A549 (cell line): ENCODE results near the gene NUDT5. TPM values are rescaled to one million over a fixed set of nuclear protein-coding genes. Genes with fewer than 3 reads are reported as not detected.

Experiments used
- ATAC-seq, 2 experiments: fragments of 200-7000 bp in 1 of 2; fragments of >200 bp in 1 of 2; cut with Nextera tagmentation in 1 of 2; cut with Tn5 transposase in 1 of 2; 3 replicates each; pipeline versions ENCODE4 v1.8.0 to v1.9.1; 2018 to 2020; ENCODE audit warnings: mild to moderate bottlenecking in 1 of 2, moderate library complexity in 1 of 2
- CTCF ChIA-PET: fragments of 300-600 bp; sonication (Branson Sonifier 250); formaldehyde crosslinking; extraction: SDS; loops from one replicate; lab custom pipeline; 2021; ENCODE audit warnings: antibody characterized with exemption, inconsistent platforms; lab: Yijun Ruan, JAX
- POLR2A ChIA-PET: fragments of 350-600 bp; formaldehyde crosslinking; extraction: SDS; loops from one replicate; lab custom pipeline; 2021; ENCODE audit warnings: antibody characterized with exemption, inconsistent platforms; lab: Yijun Ruan, JAX
- DNase-seq, 2 experiments: peaks; one replicate each; pipeline versions ENCODE4 v3.0.0 to v3.0.0-alpha.2; 2011 to 2016; ENCODE audit warnings: low read depth in 1 of 2, low spot score in 1 of 2
- FAIRE-seq: peaks from 2 replicates; lab custom pipeline; 2011; peaks lifted over from hg19 to GRCh38; lab: Jason Lieb, UNC
- H3K27ac ChIP-seq, 2 experiments: fragments of >200 bp; sonication (Bioruptor Twin); formaldehyde crosslinking; 3 replicates each; pipeline ENCODE4 v1.5.1; 2016 to 2017
- H3K4me1 ChIP-seq: fragments of >200 bp; sonication (Bioruptor Twin); formaldehyde crosslinking; 3 replicates; pipeline ENCODE4 v1.6.1; 2016
- H3K4me2 ChIP-seq: fragments of >200 bp; sonication (Bioruptor Twin); formaldehyde crosslinking; 3 replicates; pipeline ENCODE4 v1.6.1; 2016
- H3K4me3 ChIP-seq: fragments of >200 bp; sonication (Bioruptor Twin); formaldehyde crosslinking; 3 replicates; pipeline ENCODE4 v1.5.1; 2016
- H3K9me3 ChIP-seq: fragments of >200 bp; sonication (Bioruptor Twin); formaldehyde crosslinking; 3 replicates; pipeline ENCODE4 v1.6.1; 2016
- CBX2 ChIP-seq: fragments of 200-600 bp; sonication (generic); IDR thresholded peaks from 2 replicates; pipeline ENCODE4 v1.6.1; 2016; ENCODE audit warnings: low read depth, mild to moderate bottlenecking, borderline replicate concordance
- CHD2 ChIP-seq: fragments of 150-350 bp; IDR thresholded peaks from 2 replicates; pipeline ENCODE4 v1.6.1; 2014; ENCODE audit warnings: low read length; ENCODE audit not compliant: partially characterized antibody
- CHD4 ChIP-seq: fragments of 200-600 bp; sonication (generic); IDR thresholded peaks from 2 replicates; pipeline ENCODE4 v1.6.1; 2016; ENCODE audit warnings: antibody characterized with exemption, mild to moderate bottlenecking, borderline replicate concordance
- CTCF ChIP-seq: fragments of >200 bp; sonication (Bioruptor Twin); formaldehyde crosslinking; IDR thresholded peaks from 3 replicates; pipeline ENCODE4 v1.5.1; 2016
- EP300 ChIP-seq, 2 experiments: fragments of >200 bp; sonication (Bioruptor Twin); formaldehyde crosslinking; IDR thresholded peaks; 2 replicates in 1 of 2; 3 replicates in 1 of 2; pipeline ENCODE4 v1.6.1; 2016 to 2017
- ESRRA ChIP-seq: fragments of 150-350 bp; IDR thresholded peaks from 2 replicates; pipeline ENCODE4 v1.6.1; 2014; ENCODE audit warnings: mild to moderate bottlenecking, low read length, borderline replicate concordance
- FOSB ChIP-seq: fragments of 250-450 bp; sonication (Bioruptor Pico); IDR thresholded peaks from 2 replicates; pipeline ENCODE4 v1.5.0; 2020; ENCODE audit warnings: mild to moderate bottlenecking, moderate library complexity
- FOSL2 ChIP-seq, 2 experiments: fragments of 450-650 bp in 1 of 2; fragments of >200 bp in 1 of 2; sonication (Bioruptor Twin) in 1 of 2; formaldehyde crosslinking; IDR thresholded peaks; 2 replicates each; pipeline versions ENCODE4 v1.5.0 to v1.6.1; 2016 to 2020; ENCODE audit warnings: mild to moderate bottlenecking in 1 of 2, moderate library complexity in 1 of 2
- HES2 ChIP-seq: fragments of >200 bp; sonication (Bioruptor Twin); formaldehyde crosslinking; IDR thresholded peaks from 2 replicates; pipeline ENCODE4 v1.6.1; 2016
- HMGXB4 ChIP-seq: fragments of 250-450 bp; sonication (Bioruptor Pico); IDR thresholded peaks from 2 replicates; pipeline ENCODE4 v1.5.0; 2021; ENCODE audit warnings: mild to moderate bottlenecking, moderate library complexity, borderline replicate concordance
- HOXA7 ChIP-seq: fragments of 250-450 bp; sonication (Bioruptor Pico); IDR thresholded peaks from 2 replicates; pipeline ENCODE4 v1.5.0; 2020; ENCODE audit warnings: mild to moderate bottlenecking, moderate library complexity
- JUN ChIP-seq, 2 experiments: fragments of >200 bp; sonication (Bioruptor Twin); formaldehyde crosslinking; IDR thresholded peaks; 2 replicates in 1 of 2; 3 replicates in 1 of 2; pipeline ENCODE4 v1.6.1; 2016 to 2017
- MAFK ChIP-seq: fragments of 450-650 bp; IDR thresholded peaks from 2 replicates; pipeline ENCODE4 v1.6.1; 2014; ENCODE audit not compliant: partially characterized antibody
- NPAS2 ChIP-seq: fragments of 250-450 bp; sonication (Bioruptor Pico); IDR thresholded peaks from 2 replicates; pipeline ENCODE4 v1.8.0; 2022; ENCODE audit warnings: mild to moderate bottlenecking, moderate library complexity, borderline replicate concordance
- PBX3 ChIP-seq: IDR thresholded peaks from 2 replicates; pipeline ENCODE4 v1.6.1; 2012
- POLR2A ChIP-seq: IDR thresholded peaks from 2 replicates; pipeline ENCODE4 v1.6.1; 2012; ENCODE audit warnings: mild to moderate bottlenecking, low read length
- POLR2AphosphoS2 ChIP-seq: conservative IDR thresholded peaks from 2 replicates; pipeline ENCODE4 v1.6.1; 2012; ENCODE audit warnings: low read length, improper control_type of control experiment, inconsistent platforms
- REST ChIP-seq: fragments of 200-600 bp; sonication (generic); IDR thresholded peaks from 2 replicates; pipeline ENCODE4 v1.6.1; 2016; ENCODE audit warnings: antibody characterized with exemption, mild to moderate bottlenecking, moderate library complexity
- RFX5 ChIP-seq: fragments of 450-650 bp; IDR thresholded peaks from 2 replicates; pipeline ENCODE4 v1.7.1; 2014; ENCODE audit warnings: antibody characterized with exemption, mild to moderate bottlenecking, moderate library complexity
- SREBF2 ChIP-seq: fragments of 450-650 bp; IDR thresholded peaks from 2 replicates; pipeline ENCODE4 v1.6.1; 2014; ENCODE audit warnings: mild to moderate bottlenecking, moderate library complexity
- TP53 ChIP-seq: fragments of 250-450 bp; sonication (Bioruptor Pico); IDR thresholded peaks from 2 replicates; pipeline ENCODE4 v1.5.0; 2021; ENCODE audit warnings: mild to moderate bottlenecking, moderate library complexity
- ZC3H11A ChIP-seq: fragments of 450-650 bp; IDR thresholded peaks from 2 replicates; pipeline ENCODE4 v1.6.1; 2014; ENCODE audit warnings: antibody characterized with exemption, mild to moderate bottlenecking
- ZSCAN20 ChIP-seq: fragments of 250-450 bp; sonication (Bioruptor Pico); IDR thresholded peaks from 2 replicates; pipeline ENCODE4 v1.8.0; 2022; ENCODE audit warnings: mild to moderate bottlenecking, moderate library complexity
- WGBS: methylation state at CpG from one replicate; pipeline ENCODE4 v1.1.6; 2017; ENCODE audit errors: missing lambda C conversion rate; 5-methylcytosine and 5-hydroxymethylcytosine counted together
- polyA plus RNA-seq, 4 experiments: library from polyadenylated mRNA; depleted of rRNA in 3 of 4; stranded (reverse); fragments of >200 nt; fragmentation: RNase III in 1 of 4; extraction: RNeasy Plus Mini Kit Qiagen cat#74134 plus additional on column Dnase treatment in 1 of 4; gene quantifications; 2 replicates in 3 of 4; 3 replicates in 1 of 4; pipeline ENCODE4 v1.2.3, GENCODE V29; 2011 to 2017

Gene NUDT5
- polyA plus RNA-seq, 2 of the 4 experiments (the other 2 are of a cell fraction), result 146 to 190 TPM

- CTCF ChIA-PET, result no interaction called here
- Histone ChIP-seq H3K4me2 (no peak overlapping the region), H3K9me3 (no peaks in the 10 kb centered on the region), H3K27ac (no peak overlapping the region), H3K4me1 (no peaks in the 10 kb centered on the region), H3K4me3 (no peak overlapping the region)
- ATAC-seq (no peak), DNase-seq (no peak), FAIRE-seq (no peak)
- 85% methylated on average over 14 of the region's 14 CpGs for WGBS
- POLR2A ChIA-PET, result no interaction called here
- TF ChIP-seq MAFK (no peak), FOSB (CRISPR knock-in tag) (no peak), CHD4 (no peak), HES2 (no peak), EP300 (IDR thresholded peaks at IDR 0.05) (no peak), HMGXB4 (CRISPR knock-in tag) (no peak), HOXA7 (no peak), ZC3H11A (no peak), ESRRA (no peak), RFX5 (no peak), JUN (IDR thresholded peaks at IDR 0.05) (no peak), REST (no peak), CBX2 (no peak), SREBF2 (no peak), FOSL2 (IDR thresholded peaks at IDR 0.05) (no peak), FOSL2 (CRISPR knock-in tag; IDR thresholded peaks at IDR 0.05) (no peak), ZSCAN20 (CRISPR knock-in tag) (no peak), PBX3 (no peak), POLR2A (no peak), NPAS2 (no peak)
- TF ChIP-seq, all 56 proteins: peak for 0
Measured at GRCh38 chr10:12156367-12157123, 39.1 kb downstream of the NUDT5 start.

GRCh38 chr10:12154516-12154915, 41.2 kb downstream of the NUDT5 start:
- ChIA-PET POLR2A (no interaction called here), CTCF (no interaction called here)
- ATAC-seq, result no peak
- no peak overlapping the region for H3K4me2 ChIP-seq
- no peak for DNase-seq
- 90% methylated on average over 6 of the region's 6 CpGs for WGBS
- no peak for FAIRE-seq
- no peaks in the 10 kb centered on the region for H3K4me1 ChIP-seq
- H3K4me3 ChIP-seq, result no peak overlapping the region
- H3K27ac ChIP-seq, result no peak overlapping the region
- H3K9me3 ChIP-seq, result no peaks in the 10 kb centered on the region
- TF ChIP-seq ESRRA, result no peak
- no peak for TF ChIP-seq TP53 (CRISPR knock-in tag)
- TF ChIP-seq POLR2AphosphoS2, result no peak
- no peak for TF ChIP-seq ZC3H11A
- TF ChIP-seq CHD4, result no peak
- TF ChIP-seq CTCF, result no peak
- TF ChIP-seq REST, result no peak
- no peak for TF ChIP-seq CHD2
- no peak for TF ChIP-seq ZSCAN20 (CRISPR knock-in tag)
